HG03095 (cell line): ENCODE data around the gene FOSB.

Experiments used
- ATAC-seq: cut with Tn5 transposase; IDR thresholded peaks from one replicate; pipeline ENCODE4 v1.9.1; 2021; ENCODE audit warnings: moderate library complexity; ENCODE audit not compliant: unreplicated experiment

Gene FOSB

DNA sequence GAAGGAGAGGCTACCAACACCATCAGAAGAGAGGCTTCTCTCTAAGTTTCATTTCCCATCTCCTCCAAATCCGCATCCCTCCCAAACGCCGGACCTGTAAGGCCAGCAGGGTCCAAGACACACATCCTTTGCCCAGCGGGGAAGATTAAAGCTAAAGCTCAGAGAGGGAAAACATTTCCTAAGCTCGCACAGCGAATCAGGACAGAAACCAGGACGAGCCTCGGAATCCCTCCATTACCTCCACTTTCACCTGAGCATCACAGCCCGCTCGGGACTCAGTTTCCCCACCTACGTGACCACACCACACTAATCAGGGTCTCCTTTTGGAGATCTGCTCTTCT lies 711 bp upstream of the FOSB start:
- ATAC-seq, result no peak

DNA sequence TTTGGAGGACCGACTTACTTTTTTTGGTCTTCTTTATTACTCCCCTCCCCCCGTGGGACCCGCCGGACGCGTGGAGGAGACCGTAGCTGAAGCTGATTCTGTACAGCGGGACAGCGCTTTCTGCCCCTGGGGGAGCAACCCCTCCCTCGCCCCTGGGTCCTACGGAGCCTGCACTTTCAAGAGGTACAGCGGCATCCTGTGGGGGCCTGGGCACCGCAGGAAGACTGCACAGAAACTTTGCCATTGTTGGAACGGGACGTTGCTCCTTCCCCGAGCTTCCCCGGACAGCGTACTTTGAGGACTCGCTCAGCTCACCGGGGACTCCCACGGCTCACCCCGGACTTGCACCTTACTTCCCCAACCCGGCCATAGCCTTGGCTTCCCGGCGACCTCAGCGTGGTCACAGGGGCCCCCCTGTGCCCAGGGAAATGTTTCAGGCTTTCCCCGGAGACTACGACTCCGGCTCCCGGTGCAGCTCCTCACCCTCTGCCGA lies 409 bp downstream of the FOSB start:
- ATAC-seq, result no peak

DNA sequence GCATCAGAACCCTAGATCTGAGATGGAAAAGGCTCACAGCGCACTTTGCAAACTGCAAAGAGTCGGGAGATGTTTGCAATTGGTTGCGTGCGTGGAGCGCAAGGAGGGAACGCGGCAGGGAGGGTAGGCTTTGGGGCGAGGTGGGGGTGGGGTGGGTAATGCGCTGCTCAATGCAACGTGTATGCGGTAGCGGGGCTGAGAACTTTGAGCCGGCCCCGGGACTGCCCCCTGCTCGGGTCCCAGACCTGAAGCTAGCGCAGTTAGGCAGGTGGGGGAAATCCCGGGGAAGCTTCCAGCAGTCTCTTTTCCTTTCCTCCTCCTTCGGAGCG lies 971 bp downstream of the FOSB start:
- peak; percentile 13 for ATAC-seq

DNA sequence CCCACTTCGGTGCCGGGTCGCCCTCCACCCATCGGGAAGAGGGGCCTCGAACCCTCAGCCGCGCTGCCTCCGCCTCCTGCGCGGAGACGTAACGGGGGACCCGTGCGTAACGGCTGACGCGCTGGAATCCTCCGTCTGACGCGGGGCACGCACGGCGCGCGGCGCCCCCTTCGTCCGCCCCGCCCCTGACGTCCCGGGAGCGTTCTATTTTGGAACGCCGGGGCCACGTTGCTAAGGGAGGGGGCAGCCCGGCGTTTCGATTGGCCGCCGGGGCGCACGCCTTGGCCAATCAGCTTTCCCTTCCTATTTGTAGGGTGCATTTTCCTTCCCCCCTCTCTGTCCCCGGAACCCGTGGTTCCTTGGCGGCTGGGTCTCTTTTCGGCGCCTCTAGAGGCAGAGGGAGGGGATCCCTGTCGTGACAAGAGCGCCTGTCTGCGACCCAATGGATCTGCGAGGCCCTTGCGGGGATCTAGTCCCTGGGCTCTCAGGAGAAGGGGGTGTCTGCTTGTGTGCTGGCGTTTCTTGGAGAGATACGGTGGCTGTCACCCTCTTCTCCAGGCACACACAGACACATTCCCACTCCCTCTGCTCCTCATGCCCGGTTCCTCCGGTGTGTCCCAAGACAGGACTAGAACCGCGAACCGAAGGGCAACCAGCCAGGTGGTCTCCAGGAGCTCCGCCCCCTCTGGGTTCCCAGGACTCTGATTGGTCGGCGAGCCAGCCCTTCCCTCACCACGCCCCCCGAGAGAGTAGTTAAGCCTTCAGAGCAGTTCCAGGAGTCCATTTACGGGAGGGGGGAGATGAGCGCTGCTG lies 1.5 kb downstream of the FOSB start:
- peak; percentile 47 for ATAC-seq

DNA sequence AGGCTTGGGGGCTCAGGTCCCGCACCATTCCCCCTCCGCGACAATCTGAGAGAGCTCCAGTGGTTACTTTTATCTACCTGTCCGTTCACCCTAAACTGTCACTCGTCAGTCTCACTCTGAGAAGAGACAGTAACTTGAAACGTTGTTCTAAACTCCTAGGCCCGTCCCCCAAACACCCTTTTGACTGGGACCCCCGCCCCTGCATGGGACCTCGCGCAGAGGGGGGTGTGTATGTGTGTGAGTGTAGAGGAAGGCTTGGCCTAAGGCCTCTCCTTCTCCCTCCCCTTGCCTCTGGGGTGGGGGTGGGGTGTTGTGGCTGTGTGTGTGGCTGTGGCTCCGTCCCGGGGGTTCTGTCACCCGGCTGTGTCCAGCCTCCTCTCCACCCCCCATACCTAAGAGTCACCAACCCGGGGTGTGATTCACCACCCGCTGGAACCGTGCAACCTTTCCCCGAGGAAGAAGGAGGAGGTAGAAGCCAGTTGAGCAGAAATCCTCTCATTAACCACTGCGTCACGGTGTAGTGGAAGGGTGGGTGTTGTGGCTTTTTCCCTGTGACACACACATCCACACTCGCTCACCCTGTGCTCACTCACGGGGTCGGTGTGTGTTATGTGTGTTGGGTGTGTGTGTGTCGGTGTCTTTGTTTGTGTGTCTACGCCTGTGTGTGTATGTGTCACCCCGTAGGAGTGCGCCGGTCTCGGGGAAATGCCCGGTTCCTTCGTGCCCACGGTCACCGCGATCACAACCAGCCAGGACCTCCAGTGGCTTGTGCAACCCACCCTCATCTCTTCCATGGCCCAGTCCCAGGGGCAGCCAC lies 2.4 kb downstream of the FOSB start:
- no peak for ATAC-seq

DNA sequence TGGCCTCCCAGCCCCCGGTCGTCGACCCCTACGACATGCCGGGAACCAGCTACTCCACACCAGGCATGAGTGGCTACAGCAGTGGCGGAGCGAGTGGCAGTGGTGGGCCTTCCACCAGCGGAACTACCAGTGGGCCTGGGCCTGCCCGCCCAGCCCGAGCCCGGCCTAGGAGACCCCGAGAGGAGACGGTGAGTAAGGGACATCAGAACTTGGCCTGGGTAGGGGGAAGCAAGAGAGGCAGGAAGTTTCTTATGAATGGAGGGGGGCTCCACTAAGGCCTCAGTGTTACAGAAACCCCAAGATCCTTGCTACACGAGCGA lies 2.9 kb downstream of the FOSB start:
- no peak for ATAC-seq

DNA sequence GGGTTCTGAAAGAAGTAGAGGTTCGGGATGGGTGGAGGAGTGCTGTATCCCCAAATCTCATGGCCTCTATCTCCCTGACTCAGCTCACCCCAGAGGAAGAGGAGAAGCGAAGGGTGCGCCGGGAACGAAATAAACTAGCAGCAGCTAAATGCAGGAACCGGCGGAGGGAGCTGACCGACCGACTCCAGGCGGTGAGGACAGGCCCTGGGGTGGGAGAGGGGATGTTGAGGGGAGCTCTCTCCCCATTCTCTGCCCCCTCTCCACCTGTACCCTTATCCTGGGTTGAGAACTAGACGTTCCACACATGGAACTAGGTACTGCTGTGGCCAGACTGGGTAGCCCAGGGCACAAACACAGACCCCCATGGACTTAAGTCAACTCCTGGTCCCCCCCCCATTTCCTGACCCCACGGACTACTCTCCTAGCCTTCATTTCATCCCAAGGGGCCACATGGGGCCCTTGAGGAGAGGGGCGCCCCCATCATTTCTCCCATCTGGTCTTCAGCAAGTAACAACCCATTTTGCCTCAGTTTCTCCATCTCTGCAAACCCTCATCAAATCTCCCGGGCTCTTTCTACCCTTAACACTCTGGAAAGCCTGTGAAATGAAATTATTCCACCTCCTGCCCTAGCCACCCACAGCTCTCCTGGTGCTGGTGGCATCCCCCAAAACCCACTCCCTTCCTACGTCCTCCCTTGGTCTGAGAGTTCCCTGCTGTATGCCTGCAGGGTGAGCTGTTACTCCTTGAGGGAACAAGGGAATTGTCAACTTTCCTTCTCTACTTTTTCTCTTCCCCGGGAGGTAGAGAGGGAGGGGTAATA lies 3.5 kb downstream of the FOSB start:
- ATAC-seq, result no peak

DNA sequence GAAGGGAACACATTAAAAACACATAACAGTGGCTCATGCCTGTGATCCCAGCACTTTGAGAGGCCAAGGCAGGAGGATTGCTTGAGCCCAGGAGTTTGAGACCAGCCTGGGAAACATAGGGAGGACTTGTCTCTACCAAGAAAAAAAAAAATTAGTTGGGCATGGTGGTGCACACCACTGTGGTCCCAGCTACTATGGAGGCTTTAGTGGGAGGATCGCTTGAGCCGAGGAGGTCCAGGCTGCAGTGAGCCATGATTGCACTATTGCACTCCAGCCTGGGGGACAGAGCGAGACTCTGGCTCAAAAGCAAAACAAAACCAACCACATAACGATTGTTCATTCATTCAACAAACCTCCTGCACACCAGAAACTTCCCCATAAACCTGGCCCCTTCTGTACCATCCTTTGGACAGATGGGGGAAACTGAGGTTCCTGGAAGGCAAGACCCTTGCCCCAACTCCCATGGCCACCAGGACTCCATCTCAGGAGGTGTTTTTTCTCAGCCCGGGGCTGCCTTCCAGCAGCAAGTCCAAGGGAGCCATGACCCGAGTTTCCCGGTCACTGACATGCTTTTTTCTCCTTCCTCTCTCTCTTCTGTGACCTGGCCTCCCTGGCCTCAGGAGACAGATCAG lies 4.3 kb downstream of the FOSB start:
- ATAC-seq, result no peak

DNA sequence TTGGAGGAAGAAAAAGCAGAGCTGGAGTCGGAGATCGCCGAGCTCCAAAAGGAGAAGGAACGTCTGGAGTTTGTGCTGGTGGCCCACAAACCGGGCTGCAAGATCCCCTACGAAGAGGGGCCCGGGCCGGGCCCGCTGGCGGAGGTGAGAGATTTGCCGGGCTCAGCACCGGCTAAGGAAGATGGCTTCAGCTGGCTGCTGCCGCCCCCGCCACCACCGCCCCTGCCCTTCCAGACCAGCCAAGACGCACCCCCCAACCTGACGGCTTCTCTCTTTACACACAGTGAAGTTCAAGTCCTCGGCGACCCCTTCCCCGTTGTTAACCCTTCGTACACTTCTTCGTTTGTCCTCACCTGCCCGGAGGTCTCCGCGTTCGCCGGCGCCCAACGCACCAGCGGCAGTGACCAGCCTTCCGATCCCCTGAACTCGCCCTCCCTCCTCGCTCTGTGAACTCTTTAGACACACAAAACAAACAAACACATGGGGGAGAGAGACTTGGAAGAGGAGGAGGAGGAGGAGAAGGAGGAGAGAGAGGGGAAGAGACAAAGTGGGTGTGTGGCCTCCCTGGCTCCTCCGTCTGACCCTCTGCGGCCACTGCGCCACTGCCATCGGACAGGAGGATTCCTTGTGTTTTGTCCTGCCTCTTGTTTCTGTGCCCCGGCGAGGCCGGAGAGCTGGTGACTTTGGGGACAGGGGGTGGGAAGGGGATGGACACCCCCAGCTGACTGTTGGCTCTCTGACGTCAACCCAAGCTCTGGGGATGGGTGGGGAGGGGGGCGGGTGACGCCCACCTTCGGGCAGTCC lies 5.0 kb downstream of the FOSB start:
- no peak for ATAC-seq

DNA sequence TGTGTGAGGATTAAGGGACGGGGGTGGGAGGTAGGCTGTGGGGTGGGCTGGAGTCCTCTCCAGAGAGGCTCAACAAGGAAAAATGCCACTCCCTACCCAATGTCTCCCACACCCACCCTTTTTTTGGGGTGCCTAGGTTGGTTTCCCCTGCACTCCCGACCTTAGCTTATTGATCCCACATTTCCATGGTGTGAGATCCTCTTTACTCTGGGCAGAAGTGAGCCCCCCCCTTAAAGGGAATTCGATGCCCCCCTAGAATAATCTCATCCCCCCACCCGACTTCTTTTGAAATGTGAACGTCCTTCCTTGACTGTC lies 5.5 kb downstream of the FOSB start:
- ATAC-seq, result no peak

DNA sequence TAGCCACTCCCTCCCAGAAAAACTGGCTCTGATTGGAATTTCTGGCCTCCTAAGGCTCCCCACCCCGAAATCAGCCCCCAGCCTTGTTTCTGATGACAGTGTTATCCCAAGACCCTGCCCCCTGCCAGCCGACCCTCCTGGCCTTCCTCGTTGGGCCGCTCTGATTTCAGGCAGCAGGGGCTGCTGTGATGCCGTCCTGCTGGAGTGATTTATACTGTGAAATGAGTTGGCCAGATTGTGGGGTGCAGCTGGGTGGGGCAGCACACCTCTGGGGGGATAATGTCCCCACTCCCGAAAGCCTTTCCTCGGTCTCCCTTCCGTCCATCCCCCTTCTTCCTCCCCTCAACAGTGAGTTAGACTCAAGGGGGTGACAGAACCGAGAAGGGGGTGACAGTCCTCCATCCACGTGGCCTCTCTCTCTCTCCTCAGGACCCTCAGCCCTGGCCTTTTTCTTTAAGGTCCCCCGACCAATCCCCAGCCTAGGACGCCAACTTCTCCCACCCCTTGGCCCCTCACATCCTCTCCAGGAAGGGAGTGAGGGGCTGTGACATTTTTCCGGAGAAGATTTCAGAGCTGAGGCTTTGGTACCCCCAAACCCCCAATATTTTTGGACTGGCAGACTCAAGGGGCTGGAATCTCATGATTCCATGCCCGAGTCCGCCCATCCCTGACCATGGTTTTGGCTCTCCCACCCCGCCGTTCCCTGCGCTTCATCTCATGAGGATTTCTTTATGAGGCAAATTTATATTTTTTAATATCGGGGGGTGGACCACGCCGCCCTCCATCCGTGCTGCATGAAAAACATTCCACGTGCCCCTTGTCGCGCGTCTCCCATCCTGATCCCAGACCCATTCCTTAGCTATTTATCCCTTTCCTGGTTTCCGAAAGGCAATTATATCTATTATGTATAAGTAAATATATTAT lies 6.1 kb downstream of the FOSB start:
- no peak for ATAC-seq

DNA sequence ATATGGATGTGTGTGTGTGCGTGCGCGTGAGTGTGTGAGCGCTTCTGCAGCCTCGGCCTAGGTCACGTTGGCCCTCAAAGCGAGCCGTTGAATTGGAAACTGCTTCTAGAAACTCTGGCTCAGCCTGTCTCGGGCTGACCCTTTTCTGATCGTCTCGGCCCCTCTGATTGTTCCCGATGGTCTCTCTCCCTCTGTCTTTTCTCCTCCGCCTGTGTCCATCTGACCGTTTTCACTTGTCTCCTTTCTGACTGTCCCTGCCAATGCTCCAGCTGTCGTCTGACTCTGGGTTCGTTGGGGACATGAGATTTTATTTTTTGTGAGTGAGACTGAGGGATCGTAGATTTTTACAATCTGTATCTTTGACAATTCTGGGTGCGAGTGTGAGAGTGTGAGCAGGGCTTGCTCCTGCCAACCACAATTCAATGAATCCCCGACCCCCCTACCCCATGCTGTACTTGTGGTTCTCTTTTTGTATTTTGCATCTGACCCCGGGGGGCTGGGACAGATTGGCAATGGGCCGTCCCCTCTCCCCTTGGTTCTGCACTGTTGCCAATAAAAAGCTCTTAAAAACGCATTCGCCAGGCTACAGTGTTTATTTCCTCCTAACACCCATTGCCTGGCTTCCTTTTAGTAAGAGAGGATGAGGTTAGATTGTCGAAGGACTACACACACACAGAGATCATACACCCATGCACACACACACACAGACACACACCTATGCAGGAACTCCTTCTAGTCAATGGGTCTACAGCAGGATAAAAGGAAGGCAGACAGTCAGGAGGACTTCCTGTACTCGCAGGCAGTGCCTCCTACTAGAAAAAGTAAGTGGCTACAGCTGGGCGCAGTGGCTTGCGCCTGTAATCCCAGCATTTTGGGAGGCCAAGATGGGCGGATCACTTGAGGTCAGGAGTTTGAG lies 7.1 kb downstream of the FOSB start:
- ATAC-seq, result no peak

DNA sequence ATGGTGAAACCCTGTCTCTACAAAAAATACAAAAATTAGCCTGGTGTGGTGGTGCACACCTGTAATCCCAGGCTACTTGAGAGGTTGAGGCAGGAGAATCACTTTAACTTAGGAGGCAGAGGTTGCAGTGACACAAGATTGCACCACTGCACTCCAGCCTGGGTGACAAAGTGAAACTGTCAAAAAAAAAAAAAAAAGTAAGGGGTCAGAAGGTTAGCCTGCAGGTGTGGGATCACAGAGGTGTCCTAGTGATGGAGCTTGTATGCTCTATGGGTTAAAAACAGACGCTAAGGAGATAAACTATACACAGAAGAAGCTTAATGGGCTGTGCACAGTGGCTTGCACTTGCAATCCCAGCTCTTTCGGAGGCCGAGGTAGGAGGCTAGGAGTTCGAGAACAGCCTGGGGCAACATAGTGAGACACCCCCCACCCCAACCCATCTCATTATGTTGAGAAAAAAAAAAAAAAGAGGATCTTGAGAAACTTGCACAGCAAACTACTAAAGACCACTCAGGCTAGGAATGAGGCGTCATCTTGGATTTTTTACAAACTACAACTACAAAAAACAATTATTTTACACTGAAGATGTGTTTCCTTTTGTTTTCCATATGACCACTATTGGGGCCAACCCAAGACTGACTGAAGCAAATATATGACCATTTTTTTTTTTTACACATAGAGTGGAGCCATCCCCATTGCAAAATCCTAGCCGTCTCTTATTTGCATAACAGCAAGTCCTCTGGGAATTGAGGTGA lies 7.9 kb downstream of the FOSB start:
- ATAC-seq, result no peak

DNA sequence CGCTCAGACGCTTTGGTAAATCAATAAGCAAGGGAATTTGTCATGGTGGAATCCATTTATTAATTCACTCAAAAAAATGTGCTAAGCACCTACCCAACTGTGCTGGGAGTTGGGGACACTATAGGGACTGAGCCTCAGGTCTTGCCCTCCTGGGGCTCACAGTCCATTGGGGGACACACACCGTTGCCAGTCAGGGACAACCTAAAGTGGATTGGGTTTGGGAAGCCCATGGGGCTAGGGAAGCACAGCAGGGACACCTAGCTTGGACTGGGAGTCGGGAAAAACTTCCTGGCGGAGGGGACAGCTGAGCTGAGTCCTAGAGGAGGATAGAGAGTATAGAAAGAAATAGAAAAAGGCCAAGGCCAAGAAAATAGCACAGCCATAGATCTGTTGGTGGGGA lies 8.5 kb downstream of the FOSB start:
- no peak for ATAC-seq

DNA sequence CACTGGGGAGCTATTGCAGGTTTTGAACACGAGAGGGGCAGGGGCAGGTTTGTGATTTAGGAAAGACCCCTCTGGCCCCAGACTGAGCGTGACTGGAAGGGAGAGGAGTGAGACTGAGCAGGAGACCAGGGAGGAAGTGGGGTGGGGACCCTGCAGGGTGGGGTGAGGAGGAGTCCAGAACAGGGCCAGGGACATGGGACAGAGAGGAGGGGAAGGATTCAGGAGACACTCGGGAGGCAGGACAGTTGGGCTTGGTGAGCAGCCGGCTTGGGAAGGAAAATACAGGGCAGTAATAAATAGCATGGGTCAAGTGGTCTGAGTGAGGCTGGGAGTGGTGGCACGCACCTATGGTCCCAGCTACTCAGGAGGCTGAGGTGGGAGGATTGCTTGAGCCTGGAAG lies 9.4 kb downstream of the FOSB start:
- no peak for ATAC-seq

DNA sequence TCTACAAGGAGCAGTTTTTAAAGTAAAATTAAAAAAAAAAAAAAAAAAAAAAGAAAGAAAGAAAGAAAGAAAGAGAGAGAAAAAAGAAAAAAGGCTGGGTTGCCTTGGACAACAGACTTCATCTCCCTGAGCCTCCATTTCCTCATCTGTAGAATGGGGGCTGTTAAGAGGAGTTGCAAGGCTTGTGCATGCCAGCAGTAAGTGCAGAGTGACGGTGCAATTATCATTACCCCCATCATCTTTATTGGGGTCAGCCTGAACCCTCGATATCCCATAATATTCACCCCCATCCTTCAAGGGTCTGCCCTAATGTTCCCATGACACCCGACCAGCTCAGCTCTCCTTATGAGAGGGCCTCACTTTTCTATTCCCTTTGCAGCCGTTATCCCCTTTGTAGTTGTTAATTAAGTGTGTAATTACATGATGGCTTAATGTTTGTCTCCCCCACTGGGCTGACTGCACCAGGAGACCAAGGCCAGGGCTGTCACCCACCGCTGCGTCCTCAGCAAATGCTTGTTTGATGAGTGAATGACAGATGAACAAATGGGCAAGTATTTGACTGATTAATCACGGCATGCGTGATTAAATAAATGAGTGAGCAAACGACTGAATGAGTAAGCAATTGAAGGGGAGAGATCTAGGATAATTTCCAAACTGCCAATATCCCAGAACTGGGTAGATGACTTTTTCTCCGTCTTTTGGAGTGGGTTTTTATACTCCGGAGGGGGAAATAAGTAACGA lies 10.1 kb downstream of the FOSB start:
- no peak for ATAC-seq
